ENCODE data around the gene SPATA13.

SPATA13 gene

DNA sequence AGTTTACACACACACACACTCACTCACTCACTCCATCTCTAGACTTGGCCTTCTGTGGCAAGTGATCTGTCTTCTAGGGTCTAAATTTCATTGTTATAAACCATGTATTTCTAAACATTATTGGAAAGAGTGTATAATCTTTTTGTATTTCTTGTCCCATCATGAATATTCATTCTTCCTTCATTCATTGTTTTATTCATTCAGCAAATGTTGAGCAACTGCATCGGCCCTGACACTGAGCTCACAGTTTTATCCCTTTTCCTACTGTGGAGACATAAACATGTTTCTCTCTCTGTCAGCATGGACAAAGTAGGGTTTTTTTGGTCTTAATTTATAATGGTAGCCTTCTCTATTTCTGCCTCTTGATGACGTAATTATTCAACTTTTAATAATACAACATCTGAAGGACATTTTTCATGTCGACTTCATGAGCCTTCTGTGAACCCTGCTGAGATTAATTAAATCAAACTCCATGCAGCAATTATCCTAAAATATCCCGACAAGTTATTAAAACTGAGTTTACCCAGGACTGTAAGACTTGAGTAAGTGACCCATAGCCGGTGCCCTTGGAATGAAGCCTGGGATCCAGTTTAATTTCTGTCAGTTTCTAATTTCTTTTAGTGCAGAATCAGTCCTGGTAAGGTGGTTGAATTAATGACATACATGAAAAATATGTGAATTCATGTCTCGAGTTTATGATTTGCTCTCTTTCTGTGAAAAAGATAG lies 7.3 kb downstream of the SPATA13 start:
- DNase-seq (ENCODE audit: low spot score) = no peak

GRCh38 chr13:24168392-24168750 lies 7.9 kb downstream of the SPATA13 start:
- DNase-seq (ENCODE audit: low spot score) = no peak

DNA sequence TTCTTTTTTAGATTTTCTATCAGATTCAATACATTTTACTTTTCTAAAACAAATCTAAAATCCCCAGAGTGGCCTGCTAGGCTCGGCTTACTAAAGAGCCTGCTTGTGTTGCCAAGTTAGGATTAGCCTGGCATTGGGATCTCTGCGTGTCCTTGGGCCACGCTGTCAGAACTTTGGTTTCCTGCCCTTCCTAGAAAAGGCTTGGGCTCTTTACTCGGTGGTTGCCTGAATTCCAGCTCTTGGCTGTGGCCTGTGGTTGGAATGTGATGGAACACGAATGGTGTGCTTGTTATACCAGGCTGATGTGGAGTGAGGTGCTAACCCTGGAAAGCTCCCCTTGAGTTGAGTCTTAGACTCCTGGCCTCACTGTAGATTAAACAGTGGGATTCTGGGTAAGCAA lies 8.5 kb downstream of the SPATA13 start:
- no peak for DNase-seq (ENCODE audit: low spot score)

DNA sequence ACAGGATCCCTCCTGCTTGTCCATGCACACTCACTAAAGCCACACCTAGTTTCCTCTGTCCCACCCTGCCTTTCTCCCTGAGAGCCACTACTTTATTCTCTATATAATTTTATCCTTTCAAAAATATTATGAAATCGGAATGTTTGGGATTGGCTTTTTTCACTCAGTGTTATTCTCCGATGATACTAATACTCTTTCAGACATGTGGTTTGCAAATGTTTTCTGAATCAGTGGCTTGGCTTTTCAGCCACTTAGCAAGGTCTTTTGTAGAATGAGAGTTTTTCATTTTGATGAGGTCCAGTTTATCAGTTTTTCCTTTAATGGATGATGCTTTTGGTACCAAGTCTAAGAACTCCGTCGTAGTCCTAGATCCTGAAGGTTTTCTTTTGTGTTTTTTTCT lies 11.6 kb downstream of the SPATA13 start:
- no peak for DNase-seq (ENCODE audit: low spot score)

GRCh38 chr13:24173795-24174194 lies 13.3 kb downstream of the SPATA13 start:
- no peak for DNase-seq (ENCODE audit: low spot score)

GRCh38 chr13:24175847-24176246 lies 15.3 kb downstream of the SPATA13 start:
- no peak for DNase-seq (ENCODE audit: low spot score)

DNA sequence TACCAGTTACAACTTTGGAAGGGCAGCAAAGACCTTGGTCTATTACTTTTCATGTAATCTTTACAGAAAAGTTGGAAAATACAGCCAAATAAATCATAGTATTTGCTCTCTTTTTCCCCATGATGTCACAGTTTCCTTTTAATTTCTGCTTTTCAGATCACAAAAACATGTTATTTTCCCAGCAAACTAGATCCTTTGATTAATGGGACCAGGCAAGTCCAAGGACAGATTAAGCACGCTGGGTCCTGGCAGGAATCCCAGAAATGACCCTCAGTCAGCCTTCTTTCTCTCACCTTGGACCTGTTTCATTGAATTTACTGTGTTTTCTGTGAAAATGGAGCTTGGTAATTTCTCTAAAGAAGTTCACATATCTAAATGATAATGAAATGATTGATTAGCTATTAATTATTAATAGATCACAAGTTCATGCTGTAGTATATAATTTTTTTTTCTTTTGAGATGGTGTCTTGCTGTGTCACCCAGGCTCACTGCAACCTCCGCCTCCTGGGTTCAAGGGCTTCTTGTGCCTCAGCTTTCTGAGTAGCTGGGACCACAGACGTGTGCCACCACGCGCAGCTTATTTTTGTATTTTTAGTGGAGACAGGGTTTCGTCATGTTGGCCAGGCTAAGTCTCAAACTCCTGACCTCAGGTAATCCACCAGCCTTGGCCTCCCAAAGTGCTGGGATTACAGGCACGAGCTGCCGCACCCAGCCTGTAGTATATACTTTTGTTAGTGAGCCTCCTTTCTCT lies 16.0 kb downstream of the SPATA13 start:
- DNase-seq (ENCODE audit: low spot score) = no peak

- DNase-seq (ENCODE audit: low spot score) = peak; percentile 38
These were observed 18.4 kb downstream of the SPATA13 start for GRCh38 chr13:24178847-24179485.

DNA sequence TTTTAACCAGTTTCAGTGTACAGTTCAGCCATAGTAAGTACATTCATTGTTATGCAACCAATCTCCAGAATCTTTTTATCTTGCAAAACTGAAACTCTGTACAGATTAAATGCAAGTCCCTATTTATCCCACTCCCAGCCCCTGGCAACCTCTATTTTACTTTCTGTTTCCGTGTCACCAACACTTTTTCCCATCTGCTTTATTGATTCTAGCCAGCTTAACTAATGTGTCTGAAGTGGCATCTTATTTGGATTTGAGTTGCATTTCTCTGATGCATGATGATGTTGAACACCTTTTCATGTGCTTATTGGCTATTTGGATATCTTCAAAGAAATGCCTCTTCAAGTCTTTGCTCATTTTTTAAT lies 18.9 kb downstream of the SPATA13 start:
- no peak for DNase-seq (ENCODE audit: low spot score)

- peak; percentile 38 for DNase-seq (ENCODE audit: low spot score)
These were observed 20.3 kb downstream of the SPATA13 start for GRCh38 chr13:24180750-24181377.

DNA sequence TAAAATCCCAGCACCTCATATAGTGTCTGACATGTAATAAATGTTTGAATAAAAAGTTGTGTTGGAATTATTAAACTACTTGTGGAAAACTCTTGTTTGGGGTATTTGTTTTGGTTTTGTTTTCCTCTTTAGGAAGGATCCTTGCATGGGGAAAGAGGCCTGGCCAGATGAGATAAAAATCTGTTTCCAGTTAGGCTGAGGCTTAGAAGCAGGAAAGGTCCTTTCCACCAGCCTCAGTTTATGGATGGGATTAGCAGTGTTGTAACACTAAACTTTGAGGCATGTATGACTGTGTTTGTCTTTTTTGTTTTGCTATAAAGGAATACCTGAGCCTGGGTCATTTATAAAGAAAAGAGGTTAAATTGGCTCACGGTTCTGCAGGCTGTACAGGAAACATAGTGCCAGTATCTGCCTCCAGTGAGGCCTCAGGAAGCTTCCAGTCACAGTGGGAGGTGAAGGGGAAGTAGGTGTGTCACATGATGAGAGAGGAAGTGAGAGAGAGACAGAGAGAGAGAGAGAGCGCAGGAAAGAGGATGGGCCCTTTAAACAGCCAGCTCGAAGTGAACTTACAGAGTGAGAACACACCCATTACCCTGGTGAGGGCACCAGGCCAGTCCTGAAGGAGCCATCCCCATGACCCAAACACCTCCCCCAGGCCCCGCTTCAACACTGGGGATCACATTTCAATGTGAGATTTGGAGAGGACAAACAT lies 21.6 kb downstream of the SPATA13 start:
- no peak for DNase-seq (ENCODE audit: low spot score)

DNA sequence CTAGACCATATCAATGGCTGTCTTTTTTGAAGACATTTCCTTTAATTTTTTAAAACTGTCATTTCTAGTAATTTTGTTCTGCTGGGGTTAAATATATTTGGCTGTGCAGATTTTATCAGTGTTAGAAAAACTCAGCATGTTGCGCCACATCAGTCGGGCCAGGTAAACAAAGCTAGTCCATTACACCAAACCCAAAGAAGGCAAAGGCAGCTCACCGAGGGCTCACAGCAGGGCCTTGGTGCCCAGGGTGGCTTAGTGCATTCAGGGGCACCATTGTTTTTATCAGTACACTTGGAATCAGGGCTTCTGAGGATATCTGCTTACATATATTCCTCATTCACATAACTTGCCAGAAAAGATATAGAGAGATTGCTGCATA lies 22.2 kb downstream of the SPATA13 start:
- DNase-seq (ENCODE audit: low spot score) = no peak

DNA sequence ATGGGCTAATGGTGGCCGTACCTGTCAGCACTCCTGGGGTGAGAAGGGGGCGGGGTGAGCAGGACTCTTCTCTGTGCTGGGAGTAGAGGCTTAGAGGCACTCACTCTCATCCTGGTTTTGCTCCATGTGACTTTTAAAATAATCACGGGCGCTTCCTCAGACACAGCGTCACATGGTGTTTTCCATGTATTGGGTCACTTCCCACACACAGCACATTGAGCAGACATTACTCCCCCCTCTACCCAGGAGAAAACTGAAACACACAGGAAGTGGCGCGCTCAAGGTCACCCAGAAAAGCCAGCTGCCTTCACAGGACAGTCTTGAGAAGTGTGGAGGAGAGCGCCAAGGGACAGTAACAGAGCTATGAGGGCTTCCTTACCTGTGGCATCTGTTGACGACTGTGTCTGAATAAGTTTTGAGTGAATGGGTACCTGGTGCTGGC lies 23.2 kb downstream of the SPATA13 start:
- DNase-seq (ENCODE audit: low spot score) = peak; percentile 90

DNA sequence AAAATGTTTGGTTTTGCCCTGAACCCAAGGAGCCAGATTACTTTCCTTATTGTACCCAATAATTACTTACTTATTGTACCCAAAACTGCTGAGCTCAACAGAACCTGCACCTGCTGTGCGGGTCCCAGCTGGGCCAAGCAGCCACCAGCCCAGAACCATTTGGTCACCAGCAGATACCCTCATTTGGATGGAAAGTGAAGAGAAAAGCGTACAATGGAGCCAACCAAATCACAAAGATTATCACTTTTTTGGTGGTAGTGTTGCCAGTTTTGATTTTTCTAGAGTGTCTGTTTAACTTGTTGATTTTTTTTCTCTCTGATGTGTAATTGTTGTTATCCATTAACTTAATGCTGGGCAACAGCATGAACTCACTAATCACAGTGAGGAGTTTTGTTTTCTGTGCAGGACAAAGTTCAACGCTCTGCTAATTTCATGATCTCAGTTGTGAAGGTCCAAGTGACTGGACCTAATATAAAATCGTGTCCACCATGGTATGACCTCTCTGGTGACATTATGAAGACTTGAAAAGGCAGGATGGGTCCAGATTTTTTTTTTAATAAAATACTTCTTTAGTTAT lies 23.8 kb downstream of the SPATA13 start:
- peak; percentile 86 for DNase-seq (ENCODE audit: low spot score)

DNA sequence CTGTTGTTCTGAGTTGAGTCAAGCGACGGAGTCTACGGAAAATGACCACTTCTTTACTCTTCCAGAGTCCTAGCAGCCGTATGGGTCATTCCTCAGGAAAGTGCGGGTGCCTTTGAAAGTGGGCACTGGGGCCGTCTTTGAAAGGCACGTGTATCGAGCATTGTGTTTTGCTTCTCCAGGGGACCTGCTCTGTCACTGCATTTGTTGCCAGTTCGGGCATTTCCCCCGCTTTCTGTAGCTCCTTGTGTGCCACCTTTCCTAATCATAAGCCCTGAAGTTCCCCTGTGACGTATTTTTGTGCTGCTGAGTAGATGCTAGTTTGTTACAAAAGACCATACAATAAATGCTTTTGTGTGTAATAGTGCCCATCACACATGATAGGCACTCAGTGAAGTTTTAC lies 24.4 kb downstream of the SPATA13 start:
- no peak for DNase-seq (ENCODE audit: low spot score)

- peak; percentile 53 for DNase-seq (ENCODE audit: low spot score)
These were observed 25.2 kb downstream of the SPATA13 start for GRCh38 chr13:24185591-24186232.

- DNase-seq (ENCODE audit: low spot score) = peak; percentile 52
These were observed 26.7 kb downstream of the SPATA13 start for GRCh38 chr13:24187185-24187584.

DNA sequence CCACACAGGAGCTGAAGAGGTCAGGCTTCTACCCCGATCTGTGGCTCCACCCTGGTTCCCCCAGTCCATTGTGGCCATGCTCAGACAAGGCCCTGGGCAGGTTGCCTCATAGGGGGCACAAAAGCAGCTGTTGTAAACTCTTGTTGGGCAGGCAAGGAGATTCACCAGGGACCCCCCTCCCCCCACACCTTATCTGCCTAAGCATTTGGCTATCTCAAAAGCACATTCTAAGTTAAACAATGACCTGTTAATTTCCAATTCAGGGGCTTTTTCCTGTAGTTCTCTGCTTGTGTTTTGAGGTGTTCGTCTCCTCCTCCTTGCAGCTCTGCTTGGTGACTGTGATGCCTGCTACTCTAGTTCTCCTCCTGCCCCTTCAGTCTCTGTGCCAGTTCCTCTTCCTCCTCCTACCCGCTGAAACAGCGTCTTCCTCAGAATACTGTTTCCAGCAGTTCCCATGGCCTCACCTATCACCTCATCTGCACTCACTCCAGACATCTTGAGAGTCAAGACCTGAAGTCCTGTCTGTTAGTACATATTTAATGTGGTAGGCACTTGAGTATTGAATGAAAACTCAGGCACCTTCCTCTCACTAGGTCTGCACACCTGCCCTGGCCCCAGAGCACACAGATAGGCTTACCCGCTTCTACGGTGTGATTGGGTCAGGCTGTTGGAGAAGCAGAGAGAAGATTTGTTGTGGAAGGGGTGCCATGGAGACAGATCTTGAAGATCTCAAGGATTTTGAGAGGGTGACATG lies 31.7 kb downstream of the SPATA13 start:
- no peak for DNase-seq (ENCODE audit: low spot score)

GRCh38 chr13:24192811-24193162 lies 32.3 kb downstream of the SPATA13 start:
- no peak for DNase-seq (ENCODE audit: low spot score)

DNA sequence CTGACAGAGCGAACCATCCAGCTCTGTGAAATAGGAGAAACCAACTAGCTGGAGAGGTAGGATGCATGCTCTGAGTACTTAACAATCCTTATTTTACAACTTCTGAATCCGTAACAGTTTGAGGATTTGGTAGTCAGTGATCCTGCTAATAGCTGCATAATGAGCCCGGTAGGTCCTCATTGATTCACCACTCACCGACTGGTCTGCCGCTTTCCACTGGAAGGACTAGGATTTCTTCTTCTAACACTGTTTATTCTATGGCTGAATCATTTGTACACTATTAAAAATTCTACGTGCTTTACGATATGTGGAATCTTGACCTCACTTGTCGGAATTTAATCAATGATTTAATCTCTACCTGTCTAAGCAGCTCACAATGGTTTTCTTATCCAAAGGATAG lies 33.9 kb downstream of the SPATA13 start:
- peak; percentile 31 for DNase-seq (ENCODE audit: low spot score)

GRCh38 chr13:24195626-24196025 lies 35.1 kb downstream of the SPATA13 start:
- peak; percentile 34 for DNase-seq (ENCODE audit: low spot score)
